Measurements from ENCODE around the gene FMOD.

DNA sequence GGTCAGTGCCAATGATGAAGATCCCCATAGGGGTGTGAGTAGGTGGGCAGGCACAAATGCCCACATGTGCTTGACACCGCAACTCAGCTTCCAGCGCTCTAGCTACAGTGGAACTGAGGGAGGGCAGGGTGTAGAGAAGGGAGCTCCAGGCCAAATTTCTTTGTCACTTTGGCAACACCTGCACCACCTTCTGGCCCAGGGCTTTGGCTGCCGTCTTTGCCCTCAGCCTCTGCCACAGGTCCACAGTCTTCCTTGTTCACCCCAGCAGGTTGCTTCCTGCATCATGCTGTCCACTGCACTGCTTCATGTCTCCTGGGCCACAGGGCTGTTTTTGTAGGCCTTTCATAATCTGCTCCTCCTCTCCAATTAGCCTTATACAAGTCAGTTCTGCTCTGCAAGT, 20.4 kb upstream of the FMOD start:
- TF ChIP-seq POLR2AphosphoS5 (IDR thresholded peaks at IDR 0.05; ENCODE audit: borderline replicate concordance, low read depth, low read length) (no peak), EZH2 (IDR thresholded peaks at IDR 0.05) (no peak), FOXP2 (optimal IDR thresholded peaks at IDR 0.05; ENCODE audit: control extremely low read depth, extremely low read length, insufficient read depth) (no peak)
